ENCODE measurements around the gene ELP5.

ELP5 gene

DNA sequence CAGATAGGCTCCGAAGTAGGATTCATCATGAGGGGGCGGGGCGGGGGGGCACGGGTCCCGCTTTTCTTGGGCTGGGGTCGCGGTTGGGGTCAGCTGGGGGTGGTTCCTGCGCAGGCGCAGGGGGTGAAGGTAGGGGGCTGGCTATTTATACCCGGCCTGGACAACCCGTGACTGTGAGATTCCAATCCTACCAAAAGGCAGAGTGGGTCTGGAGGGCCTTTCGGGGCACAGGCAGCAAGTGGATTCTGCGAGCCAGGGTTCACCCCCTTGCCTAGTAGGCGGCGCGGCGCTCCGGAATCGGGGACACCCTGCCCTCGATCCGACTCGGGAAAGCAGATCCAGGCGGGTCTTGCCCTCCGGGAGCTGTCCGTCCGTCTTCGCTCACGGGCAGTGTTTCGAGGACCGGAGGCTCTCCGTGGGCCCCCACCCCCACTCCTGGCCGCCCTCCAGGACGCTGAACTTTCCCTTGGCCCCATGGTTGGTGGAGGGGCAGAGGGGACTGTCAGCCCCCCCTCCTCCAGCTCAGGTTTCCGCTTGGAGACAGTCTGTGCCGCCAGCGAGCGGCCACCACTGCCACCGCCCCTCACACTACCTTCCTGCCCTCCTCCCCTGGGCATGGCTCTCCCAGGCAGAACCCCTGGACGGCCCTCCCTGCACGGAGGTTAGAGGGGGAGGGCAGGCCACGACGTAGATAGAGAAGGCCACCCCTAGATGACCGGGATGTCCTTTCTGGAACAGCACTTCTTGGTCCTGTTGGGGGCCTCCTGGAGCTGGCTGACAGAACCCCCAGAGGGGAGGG, 30.1 kb downstream of the ELP5 start:
- H3K27ac ChIP-seq (ENCODE audit: poor library complexity, severe bottlenecking) = no peak overlapping the region
- no peaks in the 10 kb centered on the region for H3K27me3 ChIP-seq (ENCODE audit: insufficient read depth, poor library complexity, severe bottlenecking)
- TF ChIP-seq, protein P1, sequence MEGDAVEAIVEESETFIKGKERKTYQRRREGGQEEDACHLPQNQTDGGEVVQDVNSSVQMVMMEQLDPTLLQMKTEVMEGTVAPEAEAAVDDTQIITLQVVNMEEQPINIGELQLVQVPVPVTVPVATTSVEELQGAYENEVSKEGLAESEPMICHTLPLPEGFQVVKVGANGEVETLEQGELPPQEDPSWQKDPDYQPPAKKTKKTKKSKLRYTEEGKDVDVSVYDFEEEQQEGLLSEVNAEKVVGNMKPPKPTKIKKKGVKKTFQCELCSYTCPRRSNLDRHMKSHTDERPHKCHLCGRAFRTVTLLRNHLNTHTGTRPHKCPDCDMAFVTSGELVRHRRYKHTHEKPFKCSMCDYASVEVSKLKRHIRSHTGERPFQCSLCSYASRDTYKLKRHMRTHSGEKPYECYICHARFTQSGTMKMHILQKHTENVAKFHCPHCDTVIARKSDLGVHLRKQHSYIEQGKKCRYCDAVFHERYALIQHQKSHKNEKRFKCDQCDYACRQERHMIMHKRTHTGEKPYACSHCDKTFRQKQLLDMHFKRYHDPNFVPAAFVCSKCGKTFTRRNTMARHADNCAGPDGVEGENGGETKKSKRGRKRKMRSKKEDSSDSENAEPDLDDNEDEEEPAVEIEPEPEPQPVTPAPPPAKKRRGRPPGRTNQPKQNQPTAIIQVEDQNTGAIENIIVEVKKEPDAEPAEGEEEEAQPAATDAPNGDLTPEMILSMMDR (IDR thresholded peaks at IDR 0.05; ENCODE audit: poor library complexity, severe bottlenecking) = no peak
- H3K4me1 ChIP-seq (ENCODE audit: insufficient read depth, poor library complexity, severe bottlenecking) = peaks cover 7% of the 10 kb centered on the region
- no peaks in the 10 kb centered on the region for H3K9me3 ChIP-seq (ENCODE audit: severe bottlenecking)
- peak overlapping the region; percentile 43 for H3K4me3 ChIP-seq (ENCODE audit: severe bottlenecking)
- no peaks in the 10 kb centered on the region for H3K36me3 ChIP-seq (ENCODE audit: low read depth)
- no peak; the same call in 2 of the 3 replicates for ATAC-seq (ENCODE audit: low read depth)
- no peak for DNase-seq (ENCODE audit: low spot score)

DNA sequence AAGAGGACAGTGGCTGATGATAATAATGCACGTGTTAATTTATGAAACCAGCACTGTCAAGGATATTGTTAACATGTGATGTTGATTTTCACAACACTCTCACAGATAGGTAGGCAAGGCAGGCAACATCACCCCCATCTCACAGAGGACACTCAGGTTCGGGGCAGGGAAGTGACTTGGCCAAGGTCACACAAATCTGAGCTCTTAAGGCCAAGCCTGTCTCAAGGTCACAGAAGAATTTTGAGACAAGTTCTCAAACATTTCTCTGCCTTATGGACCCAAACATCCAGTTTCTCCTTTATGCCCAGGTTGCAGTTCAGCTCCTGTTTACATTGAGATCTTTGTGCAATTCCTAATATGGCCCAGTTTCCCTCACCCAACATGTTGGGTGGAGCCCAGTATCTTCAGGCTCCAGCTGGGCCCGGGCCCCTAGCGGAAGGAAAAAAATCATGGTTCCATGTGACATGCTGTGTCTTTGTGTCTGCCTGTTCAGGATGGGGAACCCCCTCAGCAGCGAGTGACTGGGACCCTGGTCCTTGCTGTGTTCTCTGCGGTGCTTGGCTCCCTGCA, 30.8 kb downstream of the ELP5 start:
- DNase-seq (ENCODE audit: low spot score) (no peak), ATAC-seq (ENCODE audit: low read depth) (no peak)
- Histone ChIP-seq H3K27ac (ENCODE audit: poor library complexity, severe bottlenecking) (no peak overlapping the region), H3K36me3 (ENCODE audit: low read depth) (no peaks in the 10 kb centered on the region), H3K4me1 (ENCODE audit: insufficient read depth, poor library complexity, severe bottlenecking) (peaks cover 7% of the 10 kb centered on the region), H3K4me3 (ENCODE audit: severe bottlenecking) (no peak overlapping the region), H3K9me3 (ENCODE audit: severe bottlenecking) (no peaks in the 10 kb centered on the region), H3K27me3 (ENCODE audit: insufficient read depth, poor library complexity, severe bottlenecking) (no peaks in the 10 kb centered on the region)
- TF ChIP-seq, protein P1 (IDR thresholded peaks at IDR 0.05; ENCODE audit: poor library complexity, severe bottlenecking) = no peak

DNA sequence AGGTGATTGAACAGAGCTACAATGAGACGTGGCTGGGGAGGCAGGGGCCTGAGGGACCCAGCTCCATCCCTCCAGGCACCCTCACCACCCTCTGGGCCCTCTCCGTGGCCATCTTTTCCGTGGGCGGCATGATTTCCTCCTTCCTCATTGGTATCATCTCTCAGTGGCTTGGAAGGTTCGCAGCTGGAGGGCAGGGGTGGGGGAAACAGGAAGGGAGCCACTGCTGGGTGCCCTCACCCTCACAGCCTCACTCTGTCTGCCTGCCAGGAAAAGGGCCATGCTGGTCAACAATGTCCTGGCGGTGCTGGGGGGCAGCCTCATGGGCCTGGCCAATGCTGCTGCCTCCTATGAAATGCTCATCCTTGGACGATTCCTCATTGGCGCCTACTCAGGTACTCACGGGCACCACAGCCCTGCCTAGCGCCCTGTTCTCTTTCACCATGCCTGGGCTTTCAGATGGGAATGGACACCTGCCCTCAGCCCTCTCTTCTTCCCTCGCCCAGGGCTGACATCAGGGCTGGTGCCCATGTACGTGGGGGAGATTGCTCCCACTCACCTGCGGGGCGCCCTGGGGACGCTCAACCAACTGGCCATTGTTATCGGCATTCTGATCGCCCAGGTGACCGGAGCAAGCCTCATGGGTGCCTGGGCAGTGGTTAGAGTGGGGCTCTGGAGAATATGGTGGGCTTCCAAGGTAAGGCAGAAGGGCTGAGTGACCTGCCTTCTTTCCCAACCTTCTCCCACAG, 31.6 kb downstream of the ELP5 start:
- DNase-seq (ENCODE audit: low spot score) (no peak), ATAC-seq (ENCODE audit: low read depth) (no peak)
- Histone ChIP-seq H3K4me3 (ENCODE audit: severe bottlenecking) (no peak overlapping the region), H3K4me1 (ENCODE audit: insufficient read depth, poor library complexity, severe bottlenecking) (peaks cover 7% of the 10 kb centered on the region), H3K9me3 (ENCODE audit: severe bottlenecking) (no peaks in the 10 kb centered on the region), H3K27ac (ENCODE audit: poor library complexity, severe bottlenecking) (no peak overlapping the region), H3K27me3 (ENCODE audit: insufficient read depth, poor library complexity, severe bottlenecking) (no peaks in the 10 kb centered on the region), H3K36me3 (ENCODE audit: low read depth) (no peaks in the 10 kb centered on the region)
- TF ChIP-seq, protein P1 (IDR thresholded peaks at IDR 0.05; ENCODE audit: poor library complexity, severe bottlenecking) = no peak

DNA sequence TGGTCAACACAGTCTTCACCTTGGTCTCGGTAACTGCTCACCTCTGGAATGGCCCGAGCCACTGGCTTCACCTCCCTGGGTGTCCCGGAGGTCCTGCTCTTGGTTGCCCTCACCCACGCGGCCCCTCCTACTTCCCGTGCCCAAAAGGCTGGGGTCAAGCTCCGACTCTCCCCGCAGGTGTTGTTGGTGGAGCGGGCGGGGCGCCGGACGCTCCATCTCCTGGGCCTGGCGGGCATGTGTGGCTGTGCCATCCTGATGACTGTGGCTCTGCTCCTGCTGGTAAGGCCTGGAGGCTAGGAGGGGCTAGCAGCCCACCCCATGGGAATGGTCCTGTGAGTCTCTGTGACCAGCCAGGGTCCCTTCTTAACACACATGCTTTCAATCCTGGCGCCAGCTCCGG, 32.9 kb downstream of the ELP5 start:
- Histone ChIP-seq H3K27ac (ENCODE audit: poor library complexity, severe bottlenecking) (no peak overlapping the region), H3K9me3 (ENCODE audit: severe bottlenecking) (no peaks in the 10 kb centered on the region), H3K27me3 (ENCODE audit: insufficient read depth, poor library complexity, severe bottlenecking) (no peaks in the 10 kb centered on the region), H3K4me1 (ENCODE audit: insufficient read depth, poor library complexity, severe bottlenecking) (peaks cover 5% of the 10 kb centered on the region), H3K36me3 (ENCODE audit: low read depth) (no peaks in the 10 kb centered on the region), H3K4me3 (ENCODE audit: severe bottlenecking) (no peak overlapping the region)
- ATAC-seq (ENCODE audit: low read depth) = no peak
- TF ChIP-seq, protein P1 (IDR thresholded peaks at IDR 0.05; ENCODE audit: poor library complexity, severe bottlenecking) = no peak
- DNase-seq (ENCODE audit: low spot score) = no peak
